Mucosa of gallbladder (tissue), 1 donor: ENCODE data around the gene RNF223. TPM values are rescaled to one million over a fixed set of nuclear protein-coding genes. Genes with fewer than 3 reads are reported as not detected.
"Not testable (repeated sequence)": the region's sequence is repeated elsewhere in the genome, so short reads cannot be mapped to it uniquely, and the experiment has no call there.

Source experiments
- DNase-seq: peaks from one replicate; pipeline ENCODE4 v3.0.0-alpha.2; 2020; ENCODE audit warnings: low spot score
- total RNA-seq: library from RNA; stranded (reverse); gene quantifications from one replicate; pipeline ENCODE4 v1.2.1, GENCODE V29; 2021
- donor health status: DM: no; HTN: no; CAD: no.

RNF223 gene
- total RNA-seq, 1 donor from 2014 or later = 1.0 TPM

GRCh38 chr1:1060281-1061000, 13.7 kb downstream of the RNF223 start:
- DNase-seq = no peak

GRCh38 chr1:1059494-1060280, 14.4 kb downstream of the RNF223 start:
- peak; percentile 88 for DNase-seq

- no peak for DNase-seq
These were observed 15.1 kb downstream of the RNF223 start for GRCh38 chr1:1058921-1059493.

- DNase-seq = no peak
These were observed 15.8 kb downstream of the RNF223 start for GRCh38 chr1:1058088-1058905.

GRCh38 chr1:1057769-1058087, 16.4 kb downstream of the RNF223 start:
- not testable (repeated sequence) for DNase-seq

GRCh38 chr1:1055841-1056736, 18.0 kb downstream of the RNF223 start:
- no peak for DNase-seq

- DNase-seq = no peak
These were observed 19.1 kb downstream of the RNF223 start for GRCh38 chr1:1054971-1055370.

- DNase-seq = no peak
These were observed 19.9 kb downstream of the RNF223 start for GRCh38 chr1:1054099-1054700.

- no peak for DNase-seq
These were observed 20.4 kb downstream of the RNF223 start for GRCh38 chr1:1053682-1054081.

GRCh38 chr1:1053022-1053421, 21.1 kb downstream of the RNF223 start:
- DNase-seq = no peak

- DNase-seq = no peak
These were observed 21.9 kb downstream of the RNF223 start for GRCh38 chr1:1052003-1052840.

GRCh38 chr1:1051127-1051810, 22.8 kb downstream of the RNF223 start:
- DNase-seq = no peak

GRCh38 chr1:1050577-1051052, 23.5 kb downstream of the RNF223 start:
- DNase-seq = peak; percentile 61

GRCh38 chr1:1049318-1050165, 24.6 kb downstream of the RNF223 start:
- DNase-seq = no peak

- peak; percentile 58 for DNase-seq
These were observed 25.3 kb downstream of the RNF223 start for GRCh38 chr1:1048765-1049164.

- DNase-seq = no peak
These were observed 26.1 kb downstream of the RNF223 start for GRCh38 chr1:1047963-1048362.

- DNase-seq = no peak
These were observed 26.7 kb downstream of the RNF223 start for GRCh38 chr1:1047407-1047806.

- DNase-seq = no peak
These were observed 27.3 kb downstream of the RNF223 start for GRCh38 chr1:1046767-1047166.
